Trophoblast cell (in vitro differentiated cells and primary cell): ENCODE measurements around the gene NOTCH4.

ENCODE experiments used
- DNase-seq, 2 donors: peaks; one replicate each; pipeline ENCODE4 v3.0.0-alpha.2; 2016
- H2AFZ ChIP-seq: 2 replicates; pipeline ENCODE4 v1.6.1; 2013; ENCODE audit warnings: low read length, moderate library complexity, mild to moderate bottlenecking; ENCODE audit not compliant: insufficient read depth, poor library complexity
- H2AK5ac ChIP-seq: 2 replicates; pipeline ENCODE4 v1.6.1; 2013; ENCODE audit warnings: mild to moderate bottlenecking, low read length
- H2BK120ac ChIP-seq: 2 replicates; pipeline ENCODE4 v1.6.1; 2013; ENCODE audit warnings: low read length, mild to moderate bottlenecking, moderate library complexity; ENCODE audit not compliant: insufficient read depth, poor library complexity
- H2BK12ac ChIP-seq: 2 replicates; pipeline ENCODE4 v1.6.1; 2013; ENCODE audit warnings: mild to moderate bottlenecking, low read length, moderate library complexity
- H2BK5ac ChIP-seq: 2 replicates; pipeline ENCODE4 v1.6.1; 2013; ENCODE audit warnings: low read length, low read depth, moderate library complexity, mild to moderate bottlenecking; ENCODE audit not compliant: poor library complexity
- H3K14ac ChIP-seq: 2 replicates; pipeline ENCODE4 v1.6.1; 2013; ENCODE audit warnings: mild to moderate bottlenecking, low read length
- H3K18ac ChIP-seq: 2 replicates; pipeline ENCODE4 v1.6.1; 2013; ENCODE audit warnings: mild to moderate bottlenecking, low read length
- H3K23ac ChIP-seq: 2 replicates; pipeline ENCODE4 v1.6.1; 2013; ENCODE audit warnings: low read length
- H3K27ac ChIP-seq: 2 replicates; pipeline ENCODE4 v1.5.1; 2013; ENCODE audit warnings: low read depth, mild to moderate bottlenecking, inconsistent platforms, low read length, moderate library complexity
- H3K27me3 ChIP-seq: 2 replicates; pipeline ENCODE4 v1.6.1; 2013; ENCODE audit warnings: inconsistent platforms, mild to moderate bottlenecking, low read length, moderate library complexity; ENCODE audit not compliant: insufficient read depth
- H3K36me3 ChIP-seq, 2 experiments: 1 replicate in 1 of 2; 2 replicates in 1 of 2; pipeline ENCODE4 v1.6.1; 2013; ENCODE audit warnings: low read length in 2 of 2, mild to moderate bottlenecking in 2 of 2, moderate library complexity in 1 of 2; ENCODE audit not compliant: insufficient read depth in 2 of 2, control insufficient read depth in 1 of 2
- H3K4ac ChIP-seq: 2 replicates; pipeline ENCODE4 v1.6.1; 2013; ENCODE audit warnings: low read depth, mild to moderate bottlenecking, low read length, moderate library complexity
- H3K4me1 ChIP-seq, 2 experiments: 1 replicate in 1 of 2; 2 replicates in 1 of 2; pipeline ENCODE4 v1.6.1; 2013; ENCODE audit warnings: low read length in 2 of 2, mild to moderate bottlenecking in 2 of 2, moderate library complexity in 1 of 2; ENCODE audit not compliant: insufficient read depth in 2 of 2, control insufficient read depth in 1 of 2
- H3K4me2 ChIP-seq: 2 replicates; pipeline ENCODE4 v1.6.1; 2013; ENCODE audit warnings: inconsistent platforms, mild to moderate bottlenecking, low read length, moderate library complexity
- H3K4me3 ChIP-seq: 2 replicates; pipeline ENCODE4 v1.5.1; 2013; ENCODE audit warnings: mild to moderate bottlenecking, low read depth, low read length, inconsistent platforms
- H3K79me1 ChIP-seq: one replicate; pipeline ENCODE4 v1.6.1; 2013; ENCODE audit warnings: low read length
- H3K79me2 ChIP-seq: 2 replicates; pipeline ENCODE4 v1.6.1; 2013; ENCODE audit warnings: low read length, mild to moderate bottlenecking; ENCODE audit not compliant: control insufficient read depth, insufficient read depth, poor library complexity
- H3K9ac ChIP-seq: 2 replicates; pipeline ENCODE4 v1.6.1; 2013; ENCODE audit warnings: mild to moderate bottlenecking, low read length
- H3K9me3 ChIP-seq: 2 replicates; pipeline ENCODE4 v1.6.1; 2013; ENCODE audit warnings: low read depth, mild to moderate bottlenecking, control low read depth, inconsistent platforms, low read length; ENCODE audit not compliant: insufficient read depth
- H4K12ac ChIP-seq: 2 replicates; pipeline ENCODE4 v1.6.1; 2013; ENCODE audit warnings: low read depth, mild to moderate bottlenecking, low read length, moderate library complexity
- H4K8ac ChIP-seq: 2 replicates; pipeline ENCODE4 v1.6.1; 2013; ENCODE audit warnings: low read depth, mild to moderate bottlenecking, low read length, moderate library complexity
- H4K91ac ChIP-seq: one replicate; pipeline ENCODE4 v1.6.1; 2013; ENCODE audit warnings: low read depth, mild to moderate bottlenecking, low read length, moderate library complexity
- WGBS: extraction: QIAGEN DNeasy Blood & Tissue Kit; methylation state at CpG from one replicate; pipeline ENCODE4 v1.1.7; 2013; ENCODE audit warnings: missing lambda C conversion rate; ENCODE audit not compliant: insufficient read length, insufficient coverage; ENCODE audit errors: extremely low coverage; 5-methylcytosine and 5-hydroxymethylcytosine counted together

The NOTCH4 gene

GRCh38 chr6:32196682-32197616 is 26.9 kb downstream of the NOTCH4 start:
- H3K4ac ChIP-seq, result peak overlapping the region; percentile 2
- H4K8ac ChIP-seq, result peak overlapping the region; percentile 77
- no peak overlapping the region for H3K9ac ChIP-seq
- H2AFZ ChIP-seq, result peak overlapping the region; percentile 77
- H2BK120ac ChIP-seq, result no peak overlapping the region
- H3K18ac ChIP-seq, result no peak overlapping the region
- H3K14ac ChIP-seq, result peak overlapping the region; percentile 62
- WGBS, result 100% methylated on average over 2 of the region's 28 CpGs
- peak in 1 of 2 donors; percentile 21 for DNase-seq
- H3K9me3 ChIP-seq, result no peaks in the 10 kb centered on the region
- H2AK5ac ChIP-seq, result peak overlapping the region; percentile 27
- H3K27ac ChIP-seq, result peak overlapping the region; percentile 97
- H3K79me1 ChIP-seq, result peaks cover 20% of the 10 kb centered on the region
- no peaks in the 10 kb centered on the region for H3K27me3 ChIP-seq
- H4K91ac ChIP-seq, result peak overlapping the region; percentile 94
- H2BK12ac ChIP-seq, result peak overlapping the region; percentile 35
- H3K79me2 ChIP-seq, result peaks cover 4% of the 10 kb centered on the region
- peak overlapping the region; percentile 78 for H3K4me3 ChIP-seq
- no peaks in the 10 kb centered on the region for H3K36me3 ChIP-seq
- H3K4me1 ChIP-seq, result peaks cover 14 to 17% of the 10 kb centered on the region in 2 experiments
- peak overlapping the region; percentile 5 for H4K12ac ChIP-seq
- H3K4me2 ChIP-seq, result peak overlapping the region; percentile 84
- no peak overlapping the region for H3K23ac ChIP-seq
- H2BK5ac ChIP-seq, result no peak overlapping the region

- no peaks in the 10 kb centered on the region for H3K27me3 ChIP-seq
- H3K4me1 ChIP-seq, result peaks cover 15 to 17% of the 10 kb centered on the region in 2 experiments
- peak overlapping the region; percentile 62 for H3K14ac ChIP-seq
- H3K4ac ChIP-seq, result peak overlapping the region; percentile 17
- peak overlapping the region; percentile 91 for H3K9ac ChIP-seq
- H4K91ac ChIP-seq, result peak overlapping the region; percentile 94
- H3K4me3 ChIP-seq, result peak overlapping the region; percentile 78
- H4K12ac ChIP-seq, result peak overlapping the region; percentile 85
- peak overlapping the region; percentile 47 for H2BK120ac ChIP-seq
- H3K79me1 ChIP-seq, result peaks cover 20% of the 10 kb centered on the region
- H2BK12ac ChIP-seq, result no peak overlapping the region
- H2AFZ ChIP-seq, result peak overlapping the region; percentile 77
- H3K79me2 ChIP-seq, result peaks cover 4% of the 10 kb centered on the region
- peak overlapping the region; percentile 1 for H2AK5ac ChIP-seq
- H4K8ac ChIP-seq, result peak overlapping the region; percentile 77
- no peaks in the 10 kb centered on the region for H3K9me3 ChIP-seq
- peak overlapping the region; percentile 97 for H3K27ac ChIP-seq
- no peak overlapping the region for H3K23ac ChIP-seq
- H2BK5ac ChIP-seq, result peak overlapping the region; percentile 67
- H3K36me3 ChIP-seq, result no peaks in the 10 kb centered on the region
- H3K18ac ChIP-seq, result peak overlapping the region; percentile 60
- WGBS, result no CpG with 5 or more reads among the region's 58 CpGs
- DNase-seq, result no peak
- H3K4me2 ChIP-seq, result peak overlapping the region; percentile 84
Measured at GRCh38 chr6:32195902-32196681, 27.8 kb downstream of the NOTCH4 start.

GRCh38 chr6:32195652-32195901 is 28.3 kb downstream of the NOTCH4 start:
- no peak overlapping the region for H3K9ac ChIP-seq
- DNase-seq, result peak; percentile 100
- H3K4me3 ChIP-seq, result no peak overlapping the region
- no peaks in the 10 kb centered on the region for H3K27me3 ChIP-seq
- H3K4ac ChIP-seq, result no peak overlapping the region
- H3K14ac ChIP-seq, result no peak overlapping the region
- H3K4me1 ChIP-seq, result peaks cover 17 to 21% of the 10 kb centered on the region in 2 experiments
- no peak overlapping the region for H2AFZ ChIP-seq
- no peak overlapping the region for H3K18ac ChIP-seq
- peaks cover 20% of the 10 kb centered on the region for H3K79me1 ChIP-seq
- H4K8ac ChIP-seq, result no peak overlapping the region
- no peak overlapping the region for H2BK5ac ChIP-seq
- H3K36me3 ChIP-seq, result no peaks in the 10 kb centered on the region
- H3K23ac ChIP-seq, result no peak overlapping the region
- H3K9me3 ChIP-seq, result no peaks in the 10 kb centered on the region
- peak overlapping the region; percentile 84 for H3K4me2 ChIP-seq
- peak overlapping the region; percentile 97 for H3K27ac ChIP-seq
- H4K91ac ChIP-seq, result no peak overlapping the region
- H2BK12ac ChIP-seq, result no peak overlapping the region
- H4K12ac ChIP-seq, result no peak overlapping the region
- H3K79me2 ChIP-seq, result peaks cover 4% of the 10 kb centered on the region
- no peak overlapping the region for H2BK120ac ChIP-seq
- no peak overlapping the region for H2AK5ac ChIP-seq
- no CpG with 5 or more reads among the region's 25 CpGs for WGBS

- H4K12ac ChIP-seq, result peak overlapping the region; percentile 34
- peak overlapping the region; percentile 55 for H4K8ac ChIP-seq
- peak overlapping the region; percentile 68 for H3K9ac ChIP-seq
- no peak overlapping the region for H2BK120ac ChIP-seq
- H3K27me3 ChIP-seq, result no peaks in the 10 kb centered on the region
- H2BK12ac ChIP-seq, result peak overlapping the region; percentile 35
- peaks cover 6% of the 10 kb centered on the region for H3K79me2 ChIP-seq
- H3K23ac ChIP-seq, result no peak overlapping the region
- H3K36me3 ChIP-seq, result no peaks in the 10 kb centered on the region
- H2BK5ac ChIP-seq, result peak overlapping the region; percentile 52
- peak overlapping the region; percentile 41 for H4K91ac ChIP-seq
- peaks cover 24% of the 10 kb centered on the region for H3K79me1 ChIP-seq
- no peak overlapping the region for H2AK5ac ChIP-seq
- peak overlapping the region; percentile 15 for H2AFZ ChIP-seq
- peak overlapping the region; percentile 24 for H3K14ac ChIP-seq
- DNase-seq, result peak; percentile 55 to 82
- H3K9me3 ChIP-seq, result no peaks in the 10 kb centered on the region
- WGBS, result no CpG with 5 or more reads among the region's 15 CpGs
- peak overlapping the region; percentile 19 for H3K18ac ChIP-seq
- no peak overlapping the region for H3K4me3 ChIP-seq
- H3K4me1 ChIP-seq, result peaks cover 17 to 21% of the 10 kb centered on the region in 2 experiments
- peak overlapping the region; percentile 68 for H3K4me2 ChIP-seq
- H3K27ac ChIP-seq, result peak overlapping the region; percentile 75
- peak overlapping the region; percentile 19 for H3K4ac ChIP-seq
Measured at GRCh38 chr6:32194825-32195651, 28.8 kb downstream of the NOTCH4 start.
